WERI-Rb-1 (cell line): Measurements from ENCODE around the gene DSCAM.

Experiments
- DNase-seq: peaks from one replicate; pipeline ENCODE4 v3.0.0-alpha.2; 2020
- H3K27ac ChIP-seq: fragments of 250-450 bp; sonication (Bioruptor Pico); 2 replicates; pipeline ENCODE4 v1.5.1; 2020; ENCODE audit warnings: mild to moderate bottlenecking, moderate library complexity
- H3K27me3 ChIP-seq: fragments of 250-450 bp; sonication (Bioruptor Pico); 2 replicates; pipeline ENCODE4 v1.5.1; 2021; ENCODE audit warnings: mild to moderate bottlenecking, low read depth, moderate library complexity; ENCODE audit not compliant: insufficient read depth, severe bottlenecking
- H3K36me3 ChIP-seq: fragments of 250-450 bp; sonication (Bioruptor Pico); 2 replicates; pipeline ENCODE4 v1.5.1; 2020; ENCODE audit warnings: mild to moderate bottlenecking, moderate library complexity
- H3K4me3 ChIP-seq: 2 replicates; pipeline ENCODE4 v1.5.1; 2011; ENCODE audit warnings: low read depth, mild to moderate bottlenecking, control low read depth, low read length
- H3K9me3 ChIP-seq: fragments of 250-450 bp; sonication (Bioruptor Pico); 2 replicates; pipeline ENCODE4 v1.5.1; 2021; ENCODE audit warnings: mild to moderate bottlenecking, moderate library complexity; ENCODE audit not compliant: severe bottlenecking
- CTCF ChIP-seq: IDR thresholded peaks from 2 replicates; pipeline ENCODE4 v1.5.1; 2011; ENCODE audit warnings: low read depth, mild to moderate bottlenecking, control low read depth, inconsistent platforms, low read length

The DSCAM gene

GRCh38 chr21:40833184-40833583 lies 13.8 kb downstream of the DSCAM start:
- H3K27me3 ChIP-seq = no peaks in the 10 kb centered on the region
- H3K36me3 ChIP-seq = no peaks in the 10 kb centered on the region
- no peaks in the 10 kb centered on the region for H3K9me3 ChIP-seq
- no peak overlapping the region for H3K27ac ChIP-seq
- DNase-seq = no peak
- TF ChIP-seq CTCF = no peak
- no peak overlapping the region for H3K4me3 ChIP-seq

- no peak for TF ChIP-seq CTCF
- Histone ChIP-seq H3K9me3 (no peaks in the 10 kb centered on the region), H3K27ac (no peak overlapping the region), H3K27me3 (no peaks in the 10 kb centered on the region), H3K4me3 (no peak overlapping the region), H3K36me3 (no peaks in the 10 kb centered on the region)
- DNase-seq = no peak
Measured at GRCh38 chr21:40832316-40832715, 14.6 kb downstream of the DSCAM start.

- Histone ChIP-seq H3K27me3 (no peaks in the 10 kb centered on the region), H3K9me3 (no peaks in the 10 kb centered on the region), H3K4me3 (no peak overlapping the region), H3K27ac (no peak overlapping the region), H3K36me3 (no peaks in the 10 kb centered on the region)
- no peak for DNase-seq
- no peak for TF ChIP-seq CTCF
Measured at GRCh38 chr21:40830836-40831235, 16.1 kb downstream of the DSCAM start.

- Histone ChIP-seq H3K27me3 (no peaks in the 10 kb centered on the region), H3K4me3 (no peak overlapping the region), H3K27ac (no peak overlapping the region), H3K36me3 (no peaks in the 10 kb centered on the region), H3K9me3 (no peaks in the 10 kb centered on the region)
- DNase-seq = no peak
- TF ChIP-seq CTCF = no peak
Measured at GRCh38 chr21:40829791-40830190, 17.2 kb downstream of the DSCAM start.

GRCh38 chr21:40829308-40829707 lies 17.6 kb downstream of the DSCAM start:
- Histone ChIP-seq H3K27me3 (no peaks in the 10 kb centered on the region), H3K4me3 (no peak overlapping the region), H3K9me3 (no peaks in the 10 kb centered on the region), H3K36me3 (no peaks in the 10 kb centered on the region), H3K27ac (no peak overlapping the region)
- no peak for TF ChIP-seq CTCF
- DNase-seq = no peak

GRCh38 chr21:40827509-40827908 lies 19.4 kb downstream of the DSCAM start:
- Histone ChIP-seq H3K27me3 (no peaks in the 10 kb centered on the region), H3K9me3 (no peaks in the 10 kb centered on the region), H3K27ac (no peak overlapping the region), H3K36me3 (no peaks in the 10 kb centered on the region), H3K4me3 (no peak overlapping the region)
- no peak for TF ChIP-seq CTCF
- no peak for DNase-seq
